Measurements from ENCODE around the gene FAM24A. TPM values are rescaled to one million over a fixed set of nuclear protein-coding genes. Genes with fewer than 3 reads are reported as not detected.
A peak's percentile ranks its signal among the peaks of the same experiment; 100 is the strongest.

Gene FAM24A, protein sequence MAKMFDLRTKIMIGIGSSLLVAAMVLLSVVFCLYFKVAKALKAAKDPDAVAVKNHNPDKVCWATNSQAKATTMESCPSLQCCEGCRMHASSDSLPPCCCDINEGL
- polyA plus RNA-seq (2011; rRNA removed) (not detected in 2 replicates), polyA minus RNA-seq (2011; rRNA and poly(A)+ RNA removed) (not detected in 2 replicates)

DNA sequence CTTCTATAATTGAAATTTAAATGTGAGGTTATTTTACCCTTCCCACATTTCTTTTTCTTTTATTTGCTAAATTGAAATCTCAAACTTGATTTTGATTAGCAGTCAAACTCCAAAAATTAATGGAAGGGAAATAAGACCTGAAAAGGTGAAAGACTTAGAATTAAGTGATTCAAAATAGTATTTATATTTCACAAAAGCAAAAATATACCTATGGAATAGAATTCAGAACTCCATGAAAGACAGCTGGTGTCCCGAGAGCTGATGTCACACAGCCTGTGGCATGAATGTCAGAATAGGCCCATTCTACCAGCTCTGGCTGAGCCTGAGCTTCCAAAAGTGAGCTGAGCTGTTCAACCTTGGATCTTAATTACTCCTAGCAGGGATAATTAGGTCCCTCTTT lies at the start of gene FAM24A:
Gene FAM24A, plus strand, starts transcription at position 301 of the 400 bp plus-strand sequence. CDS start 1,025 bp downstream, outside the sequence.
- H3K27ac ChIP-seq (ENCODE audit: low read depth, low read length): no peak within 1 kb of the TSS
- H3K9me3 ChIP-seq (ENCODE audit: control insufficient read depth, insufficient read depth, low read length): no peaks in the 10 kb centered on the region
- no peak within 1 kb of the TSS for H3K4me3 ChIP-seq (ENCODE audit: low read depth, low read length)
- no peak for DNase-seq (ENCODE audit: low read depth, low spot score)
- ChIA-PET CTCF (no interaction called here), POLR2A (no interaction called here)
- no peaks in the 10 kb centered on the region for H3K27me3 ChIP-seq (ENCODE audit: control insufficient read depth, insufficient read depth, low read length)
- TF ChIP-seq, protein P1, sequence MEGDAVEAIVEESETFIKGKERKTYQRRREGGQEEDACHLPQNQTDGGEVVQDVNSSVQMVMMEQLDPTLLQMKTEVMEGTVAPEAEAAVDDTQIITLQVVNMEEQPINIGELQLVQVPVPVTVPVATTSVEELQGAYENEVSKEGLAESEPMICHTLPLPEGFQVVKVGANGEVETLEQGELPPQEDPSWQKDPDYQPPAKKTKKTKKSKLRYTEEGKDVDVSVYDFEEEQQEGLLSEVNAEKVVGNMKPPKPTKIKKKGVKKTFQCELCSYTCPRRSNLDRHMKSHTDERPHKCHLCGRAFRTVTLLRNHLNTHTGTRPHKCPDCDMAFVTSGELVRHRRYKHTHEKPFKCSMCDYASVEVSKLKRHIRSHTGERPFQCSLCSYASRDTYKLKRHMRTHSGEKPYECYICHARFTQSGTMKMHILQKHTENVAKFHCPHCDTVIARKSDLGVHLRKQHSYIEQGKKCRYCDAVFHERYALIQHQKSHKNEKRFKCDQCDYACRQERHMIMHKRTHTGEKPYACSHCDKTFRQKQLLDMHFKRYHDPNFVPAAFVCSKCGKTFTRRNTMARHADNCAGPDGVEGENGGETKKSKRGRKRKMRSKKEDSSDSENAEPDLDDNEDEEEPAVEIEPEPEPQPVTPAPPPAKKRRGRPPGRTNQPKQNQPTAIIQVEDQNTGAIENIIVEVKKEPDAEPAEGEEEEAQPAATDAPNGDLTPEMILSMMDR (IDR thresholded peaks at IDR 0.05; ENCODE audit: low read depth, low read length): no peak

DNA sequence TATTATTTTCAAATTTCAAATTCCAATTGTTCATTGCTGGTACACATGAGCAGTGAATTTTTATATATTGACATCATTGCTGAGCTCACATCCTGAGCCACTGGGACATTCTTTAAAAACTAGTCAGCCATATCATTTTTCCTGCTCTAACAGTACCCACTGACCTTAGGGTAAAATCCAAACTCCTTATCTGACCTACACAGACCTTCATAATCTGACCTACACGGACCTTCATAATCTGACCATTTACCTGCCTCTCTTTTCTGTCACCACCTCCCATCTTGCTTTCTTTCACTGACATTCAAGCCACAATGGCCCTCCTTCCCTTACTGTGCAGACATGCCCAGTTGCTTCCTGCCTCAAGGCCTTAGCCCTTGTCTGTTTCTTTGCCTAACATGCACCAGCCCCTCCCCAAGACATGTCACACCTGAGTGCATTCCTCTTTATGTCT lies 48.7 kb upstream of the FAM24A start:
- ChIA-PET POLR2A (no interaction called here), CTCF (no interaction called here)
- DNase-seq (ENCODE audit: low read depth, low spot score): no peak
- Histone ChIP-seq H3K9me3 (ENCODE audit: control insufficient read depth, insufficient read depth, low read length) (no peaks in the 10 kb centered on the region), H3K27ac (ENCODE audit: low read depth, low read length) (peak overlapping the region; percentile 77), H3K4me3 (ENCODE audit: low read depth, low read length) (no peak overlapping the region), H3K27me3 (ENCODE audit: control insufficient read depth, insufficient read depth, low read length) (no peaks in the 10 kb centered on the region)
- TF ChIP-seq, protein P1 (IDR thresholded peaks at IDR 0.05; ENCODE audit: low read depth, low read length): no peak

DNA sequence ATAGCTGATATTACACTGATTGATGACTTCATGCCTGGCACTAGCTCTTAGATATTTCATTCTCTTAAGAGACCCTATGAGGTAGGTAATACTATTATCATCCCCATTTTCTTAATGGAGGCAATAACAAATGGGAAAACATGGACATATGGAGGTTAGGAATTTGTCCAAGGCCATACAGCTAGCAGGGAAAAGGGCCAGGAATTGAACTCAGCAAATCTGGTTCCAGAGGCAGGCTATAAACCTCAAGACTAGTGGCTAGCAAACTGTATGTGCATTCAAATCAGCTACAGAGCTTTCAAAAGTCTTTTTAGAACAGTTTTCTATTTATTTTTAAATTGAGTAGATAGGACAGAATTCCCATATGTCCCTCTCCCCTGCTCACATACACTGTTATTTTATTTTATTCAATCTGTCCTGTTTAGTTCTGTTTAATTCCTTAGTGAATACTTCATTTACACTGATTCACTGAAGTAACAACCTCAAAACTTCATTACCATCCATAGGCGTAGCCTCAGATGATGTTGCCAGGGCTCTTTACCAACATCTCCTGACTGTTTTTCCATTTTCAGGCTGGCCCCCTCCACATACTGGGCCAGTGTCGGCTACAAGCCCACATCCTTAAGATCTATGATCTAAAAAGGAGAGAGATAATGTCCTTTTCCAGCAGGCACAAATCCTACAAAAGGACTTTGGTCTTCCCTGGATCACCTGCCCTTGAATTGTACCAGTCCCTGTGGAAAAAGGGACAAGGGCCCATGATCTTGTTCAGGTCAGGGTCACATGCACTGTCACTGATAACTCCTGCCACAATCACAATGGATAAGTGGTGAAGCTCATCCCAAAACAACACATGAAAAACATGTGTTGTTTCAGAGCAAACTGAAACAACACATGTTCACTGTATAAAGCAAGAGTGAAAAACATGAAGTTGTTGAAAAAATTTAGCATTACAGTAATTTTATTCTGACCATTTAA lies 46.9 kb upstream of the FAM24A start:
- H3K27ac ChIP-seq (ENCODE audit: low read depth, low read length): no peak overlapping the region
- CTCF ChIA-PET: interaction anchor here (0.8 kb wide), 1 partner anchor 116 kb away, joined by 3 read pairs; no protein-coding TSS in a partner anchor
- DNase-seq (ENCODE audit: low read depth, low spot score): no peak

DNA sequence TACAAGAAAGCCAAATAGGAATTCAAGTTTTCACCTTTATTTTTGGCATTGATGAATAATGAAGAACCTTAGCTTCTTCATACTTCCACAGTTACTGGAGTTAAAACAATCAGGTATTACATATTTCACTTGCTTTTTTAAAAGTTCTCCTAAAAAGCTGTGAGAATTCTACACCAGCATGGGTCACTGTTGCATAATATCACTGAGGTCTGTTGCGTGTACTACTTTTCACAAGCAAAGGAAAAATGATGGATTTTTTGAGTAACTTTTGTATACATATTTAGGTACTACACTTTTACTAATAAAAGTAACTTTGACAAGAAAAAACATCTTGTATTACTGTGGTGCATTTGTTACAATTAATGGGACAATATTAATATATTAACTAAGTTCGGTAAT lies 46.2 kb upstream of the FAM24A start:
- H3K9me3 ChIP-seq (ENCODE audit: control insufficient read depth, insufficient read depth, low read length): 0 out of 2 replicates have a peak, but pooled peaks cover 2% of the 10 kb centered on the region
- H3K27me3 ChIP-seq (ENCODE audit: control insufficient read depth, insufficient read depth, low read length): no peaks in the 10 kb centered on the region
- H3K27ac ChIP-seq (ENCODE audit: low read depth, low read length): no peak overlapping the region
- CTCF ChIA-PET: interaction anchor here (0.8 kb wide), 1 partner anchor 115 kb away, joined by 3 read pairs; no protein-coding TSS in a partner anchor
- no peak overlapping the region for H3K4me3 ChIP-seq (ENCODE audit: low read depth, low read length)
- POLR2A ChIA-PET: no interaction called here
- TF ChIP-seq, protein P1 (IDR thresholded peaks at IDR 0.05; ENCODE audit: low read depth, low read length): no peak
- no peak for DNase-seq (ENCODE audit: low read depth, low spot score)

More for the DNA sequence above, 46.9 kb upstream of the FAM24A start:
- POLR2A ChIA-PET: no interaction called here
- Histone ChIP-seq H3K4me3 (ENCODE audit: low read depth, low read length) (no peak overlapping the region), H3K9me3 (ENCODE audit: control insufficient read depth, insufficient read depth, low read length) (0 out of 2 replicates have a peak, but pooled peaks cover 2% of the 10 kb centered on the region), H3K27me3 (ENCODE audit: control insufficient read depth, insufficient read depth, low read length) (no peaks in the 10 kb centered on the region)
- TF ChIP-seq, protein P1 (IDR thresholded peaks at IDR 0.05; ENCODE audit: low read depth, low read length): no peak
